ENCODE data around the gene GPC6.

The GPC6 gene

DNA sequence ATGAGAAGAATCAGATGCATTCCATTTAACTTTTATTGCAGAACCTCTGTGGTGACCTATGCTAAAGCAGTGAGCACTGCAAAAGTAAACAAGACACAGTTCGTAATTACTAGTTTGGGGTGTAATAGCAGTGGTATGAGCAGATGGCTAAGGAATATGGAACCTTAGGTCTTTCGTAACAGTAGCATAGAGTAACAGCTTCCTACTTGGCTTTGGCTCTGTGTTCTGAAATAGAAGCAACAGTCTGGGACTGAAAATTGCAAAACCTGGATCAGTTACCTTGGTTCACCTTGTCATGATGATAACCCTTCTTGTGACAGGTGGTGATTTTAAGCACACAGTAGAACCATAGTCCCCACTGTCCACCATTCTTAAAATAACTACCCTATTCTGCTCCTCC lies 303.4 kb downstream of the GPC6 start:
- 92 to 95% methylated on average over 2 of the region's 2 CpGs for WGBS, 2 experiments (ENCODE audit: insufficient coverage in 2 of 2)
- peaks cover 12% of the 10 kb centered on the region for H3K4me1 ChIP-seq (ENCODE audit: control insufficient read depth, insufficient read depth, low read length, poor library complexity, severe bottlenecking)

DNA sequence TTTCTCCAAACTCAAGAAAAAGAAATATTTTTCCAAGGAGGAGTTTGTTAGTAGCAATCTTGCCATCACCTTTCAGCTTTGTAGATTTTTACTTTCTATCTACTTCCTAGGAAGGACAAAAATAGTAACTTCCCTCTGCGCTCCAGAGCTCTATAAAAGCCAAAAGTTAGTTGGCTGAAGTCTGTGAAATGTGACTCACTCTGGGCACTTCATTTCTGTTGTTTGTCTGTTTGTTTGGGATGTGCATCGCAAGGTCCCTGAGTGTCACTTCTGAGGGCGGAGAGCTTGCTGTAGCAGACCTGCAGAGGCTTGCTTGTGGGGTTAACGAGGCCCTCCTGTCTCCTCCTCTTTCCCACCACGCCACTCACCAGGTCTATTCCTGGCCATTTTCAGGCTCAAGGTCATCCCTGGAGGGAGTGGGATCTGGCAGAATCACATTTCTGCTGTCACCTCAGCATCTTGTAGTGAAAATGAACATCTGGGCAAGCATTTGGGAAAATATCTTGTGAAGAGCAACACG lies 307.6 kb downstream of the GPC6 start:
- H3K4me1 ChIP-seq (ENCODE audit: control insufficient read depth, insufficient read depth, low read length, poor library complexity, severe bottlenecking) = peaks cover 18% of the 10 kb centered on the region
- H3K4me3 ChIP-seq (ENCODE audit: extremely low read depth, insufficient read depth, low read length, poor library complexity, severe bottlenecking) = no peak overlapping the region
- no peaks in the 10 kb centered on the region for H3K9me3 ChIP-seq (ENCODE audit: control insufficient read depth, low read length)
- H3K36me3 ChIP-seq (ENCODE audit: control insufficient read depth, insufficient read depth, low read length) = no peaks in the 10 kb centered on the region
- H3K27ac ChIP-seq (ENCODE audit: low read depth, low read length, severe bottlenecking) = peak overlapping the region; percentile 19
- 100% methylated on average over 2 to 3 of the region's 6 CpGs for WGBS, 2 experiments (ENCODE audit: insufficient coverage in 2 of 2)

More for the DNA sequence above, 303.4 kb downstream of the GPC6 start:
- H3K4me3 ChIP-seq (ENCODE audit: extremely low read depth, insufficient read depth, low read length, poor library complexity, severe bottlenecking) = no peak overlapping the region
- no peaks in the 10 kb centered on the region for H3K9me3 ChIP-seq (ENCODE audit: control insufficient read depth, low read length)
- H3K36me3 ChIP-seq (ENCODE audit: control insufficient read depth, insufficient read depth, low read length) = no peaks in the 10 kb centered on the region
- H3K27ac ChIP-seq (ENCODE audit: low read depth, low read length, severe bottlenecking) = no peak overlapping the region

GRCh38 chr13:93535251-93535650 lies 308.6 kb downstream of the GPC6 start:
- WGBS, 2 experiments (ENCODE audit: insufficient coverage in 2 of 2) = no CpG with 5 or more reads among the region's 1 CpG
- Histone ChIP-seq H3K27ac (ENCODE audit: low read depth, low read length, severe bottlenecking) (no peak overlapping the region), H3K4me1 (ENCODE audit: control insufficient read depth, insufficient read depth, low read length, poor library complexity, severe bottlenecking) (peaks cover 18% of the 10 kb centered on the region), H3K4me3 (ENCODE audit: extremely low read depth, insufficient read depth, low read length, poor library complexity, severe bottlenecking) (no peak overlapping the region), H3K9me3 (ENCODE audit: control insufficient read depth, low read length) (no peaks in the 10 kb centered on the region), H3K36me3 (ENCODE audit: control insufficient read depth, insufficient read depth, low read length) (no peaks in the 10 kb centered on the region)

- peaks cover 5% of the 10 kb centered on the region for H3K4me1 ChIP-seq (ENCODE audit: control insufficient read depth, insufficient read depth, low read length, poor library complexity, severe bottlenecking)
- no peaks in the 10 kb centered on the region for H3K9me3 ChIP-seq (ENCODE audit: control insufficient read depth, low read length)
- no peak overlapping the region for H3K27ac ChIP-seq (ENCODE audit: low read depth, low read length, severe bottlenecking)
- 88 to 89% methylated on average over 3 to 5 of the region's 6 CpGs for WGBS, 2 experiments (ENCODE audit: insufficient coverage in 2 of 2)
- H3K36me3 ChIP-seq (ENCODE audit: control insufficient read depth, insufficient read depth, low read length) = no peaks in the 10 kb centered on the region
- no peak overlapping the region for H3K4me3 ChIP-seq (ENCODE audit: extremely low read depth, insufficient read depth, low read length, poor library complexity, severe bottlenecking)
Measured at GRCh38 chr13:93539914-93540313, 313.3 kb downstream of the GPC6 start.

DNA sequence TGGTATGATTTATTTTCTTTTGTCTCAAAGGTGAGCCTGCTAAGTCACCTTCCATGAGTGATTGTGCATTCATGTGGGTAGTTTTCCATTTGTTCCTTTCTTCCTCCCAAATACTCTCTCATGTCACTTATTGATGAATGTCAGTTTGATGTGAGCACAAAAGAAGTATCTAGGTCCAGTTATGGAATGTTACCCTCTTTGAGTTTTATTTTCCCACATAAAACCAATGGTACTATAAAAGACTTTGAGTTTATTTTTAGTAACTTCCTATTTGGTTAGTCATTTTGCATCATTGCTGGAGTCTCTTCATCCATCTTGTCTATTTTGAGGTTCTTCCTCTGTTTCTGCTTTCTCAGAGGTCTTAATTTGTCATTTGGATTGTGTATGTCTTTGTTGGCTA lies 321.3 kb downstream of the GPC6 start:
- H3K27ac ChIP-seq (ENCODE audit: low read depth, low read length, severe bottlenecking) = no peak overlapping the region

GRCh38 chr13:93549326-93550005 lies 322.9 kb downstream of the GPC6 start:
- H3K36me3 ChIP-seq (ENCODE audit: control insufficient read depth, insufficient read depth, low read length) = no peaks in the 10 kb centered on the region
- no peak overlapping the region for H3K27ac ChIP-seq (ENCODE audit: low read depth, low read length, severe bottlenecking)
- H3K4me3 ChIP-seq (ENCODE audit: extremely low read depth, insufficient read depth, low read length, poor library complexity, severe bottlenecking) = no peak overlapping the region
- no peaks in the 10 kb centered on the region for H3K9me3 ChIP-seq (ENCODE audit: control insufficient read depth, low read length)
- 100% methylated on average over 1 of the region's 4 CpGs for WGBS, 2 experiments (ENCODE audit: insufficient coverage in 2 of 2)
- H3K4me1 ChIP-seq (ENCODE audit: control insufficient read depth, insufficient read depth, low read length, poor library complexity, severe bottlenecking) = peaks cover under 1% of the 10 kb centered on the region

More for the DNA sequence above, 321.3 kb downstream of the GPC6 start:
- no peaks in the 10 kb centered on the region for H3K9me3 ChIP-seq (ENCODE audit: control insufficient read depth, low read length)
- H3K36me3 ChIP-seq (ENCODE audit: control insufficient read depth, insufficient read depth, low read length) = no peaks in the 10 kb centered on the region
- no peak overlapping the region for H3K4me3 ChIP-seq (ENCODE audit: extremely low read depth, insufficient read depth, low read length, poor library complexity, severe bottlenecking)
- no peaks in the 10 kb centered on the region for H3K4me1 ChIP-seq (ENCODE audit: control insufficient read depth, insufficient read depth, low read length, poor library complexity, severe bottlenecking)

- no peak overlapping the region for H3K27ac ChIP-seq (ENCODE audit: low read depth, low read length, severe bottlenecking)
- peaks cover 4% of the 10 kb centered on the region for H3K4me1 ChIP-seq (ENCODE audit: control insufficient read depth, insufficient read depth, low read length, poor library complexity, severe bottlenecking)
- H3K36me3 ChIP-seq (ENCODE audit: control insufficient read depth, insufficient read depth, low read length) = no peaks in the 10 kb centered on the region
- H3K9me3 ChIP-seq (ENCODE audit: control insufficient read depth, low read length) = no peaks in the 10 kb centered on the region
- no peak overlapping the region for H3K4me3 ChIP-seq (ENCODE audit: extremely low read depth, insufficient read depth, low read length, poor library complexity, severe bottlenecking)
Measured at GRCh38 chr13:93550236-93550635, 323.6 kb downstream of the GPC6 start.

DNA sequence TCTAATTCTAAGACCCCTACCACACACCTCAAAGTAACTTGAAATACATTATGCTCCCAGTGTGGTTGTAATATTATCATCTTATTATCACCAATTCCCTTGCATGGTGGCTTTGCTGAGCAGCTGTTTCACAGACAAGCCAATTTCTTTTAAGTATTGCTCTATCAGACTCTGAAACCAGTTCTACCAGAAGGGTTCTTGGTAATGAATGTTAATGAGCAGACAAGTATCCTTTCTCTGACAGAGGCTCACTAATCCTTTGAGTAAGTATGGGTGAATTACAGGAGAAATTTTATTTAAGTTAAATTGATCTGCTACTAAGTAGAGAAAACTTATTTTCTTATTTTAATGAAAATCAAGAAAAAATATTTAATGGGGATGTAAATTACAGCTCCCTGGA lies 326.0 kb downstream of the GPC6 start:
- H3K36me3 ChIP-seq (ENCODE audit: control insufficient read depth, insufficient read depth, low read length) = no peaks in the 10 kb centered on the region
- no peaks in the 10 kb centered on the region for H3K9me3 ChIP-seq (ENCODE audit: control insufficient read depth, low read length)
- H3K27ac ChIP-seq (ENCODE audit: low read depth, low read length, severe bottlenecking) = no peak overlapping the region

GRCh38 chr13:93554514-93554913 lies 327.9 kb downstream of the GPC6 start:
- Histone ChIP-seq H3K4me1 (ENCODE audit: control insufficient read depth, insufficient read depth, low read length, poor library complexity, severe bottlenecking) (peaks cover 4% of the 10 kb centered on the region), H3K4me3 (ENCODE audit: extremely low read depth, insufficient read depth, low read length, poor library complexity, severe bottlenecking) (no peak overlapping the region), H3K27ac (ENCODE audit: low read depth, low read length, severe bottlenecking) (no peak overlapping the region), H3K9me3 (ENCODE audit: control insufficient read depth, low read length) (no peaks in the 10 kb centered on the region), H3K36me3 (ENCODE audit: control insufficient read depth, insufficient read depth, low read length) (no peaks in the 10 kb centered on the region)
- WGBS, 2 experiments (ENCODE audit: insufficient coverage in 2 of 2) = 40 to 50% methylated on average over 1 of the region's 3 CpGs

More for the DNA sequence above, 326.0 kb downstream of the GPC6 start:
- Histone ChIP-seq H3K4me1 (ENCODE audit: control insufficient read depth, insufficient read depth, low read length, poor library complexity, severe bottlenecking) (peaks cover 4% of the 10 kb centered on the region), H3K4me3 (ENCODE audit: extremely low read depth, insufficient read depth, low read length, poor library complexity, severe bottlenecking) (no peak overlapping the region)

DNA sequence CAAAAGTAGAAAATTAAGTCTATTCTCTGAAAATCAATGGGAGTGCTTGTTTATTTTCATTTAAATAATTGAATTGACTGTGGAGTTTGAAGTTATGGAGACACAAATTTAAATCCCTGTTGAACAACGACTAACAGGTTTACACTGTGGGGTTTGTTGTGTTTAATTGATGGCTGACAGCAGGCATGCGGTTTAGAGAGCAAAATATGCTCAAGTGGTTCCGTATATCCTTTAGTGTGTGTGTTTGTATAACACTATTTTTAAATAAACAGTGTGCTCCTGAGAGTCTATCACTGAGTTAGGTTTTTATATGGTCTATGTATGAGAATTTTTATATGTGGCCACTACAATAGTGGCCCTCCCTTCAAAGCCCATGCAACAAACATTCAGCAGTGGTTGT lies 332.0 kb downstream of the GPC6 start:
- WGBS, 2 experiments (ENCODE audit: insufficient coverage in 2 of 2) = 80% methylated on average over 1 of the region's 3 CpGs
- Histone ChIP-seq H3K4me3 (ENCODE audit: extremely low read depth, insufficient read depth, low read length, poor library complexity, severe bottlenecking) (no peak overlapping the region), H3K4me1 (ENCODE audit: control insufficient read depth, insufficient read depth, low read length, poor library complexity, severe bottlenecking) (peaks cover 4% of the 10 kb centered on the region), H3K9me3 (ENCODE audit: control insufficient read depth, low read length) (no peaks in the 10 kb centered on the region), H3K36me3 (ENCODE audit: control insufficient read depth, insufficient read depth, low read length) (no peaks in the 10 kb centered on the region), H3K27ac (ENCODE audit: low read depth, low read length, severe bottlenecking) (no peak overlapping the region)

DNA sequence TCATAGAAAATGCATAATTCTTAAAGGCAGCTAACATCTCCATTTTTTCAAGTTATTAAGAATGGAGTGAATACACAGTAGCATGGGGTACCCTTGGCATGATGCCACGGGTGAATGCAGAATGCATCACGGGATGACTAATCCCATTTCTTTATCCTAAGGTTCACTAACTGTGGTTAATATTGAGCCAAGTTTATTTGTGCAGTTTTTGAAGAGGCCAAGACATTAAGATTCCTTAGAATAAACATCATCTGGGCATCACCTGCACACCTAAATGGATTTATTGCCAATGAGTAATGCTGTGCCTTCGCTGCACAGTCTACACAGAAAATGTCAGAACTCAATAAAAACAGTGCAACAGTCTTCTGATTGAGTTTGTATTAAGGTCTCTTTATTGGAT lies 333.1 kb downstream of the GPC6 start:
- Histone ChIP-seq H3K9me3 (ENCODE audit: control insufficient read depth, low read length) (no peaks in the 10 kb centered on the region), H3K4me3 (ENCODE audit: extremely low read depth, insufficient read depth, low read length, poor library complexity, severe bottlenecking) (no peak overlapping the region), H3K27ac (ENCODE audit: low read depth, low read length, severe bottlenecking) (no peak overlapping the region), H3K36me3 (ENCODE audit: control insufficient read depth, insufficient read depth, low read length) (no peaks in the 10 kb centered on the region), H3K4me1 (ENCODE audit: control insufficient read depth, insufficient read depth, low read length, poor library complexity, severe bottlenecking) (peaks cover under 1% of the 10 kb centered on the region)
- no CpG with 5 or more reads among the region's 3 CpGs for WGBS, 2 experiments (ENCODE audit: insufficient coverage in 2 of 2)
